T-helper 1 cell treated with Interleukin-12 subunit alpha and Interleukin-12 subunit beta and Interleukin-4 antibody, amounts not matched to agents 30 ng/mL and 1 ng/mL, for 36 hours (primary cell): ENCODE data around the gene FRMD5. TPM values are rescaled to one million over a fixed set of nuclear protein-coding genes. Genes with fewer than 3 reads are reported as not detected.
"Not testable (repeated sequence)": the region's sequence is repeated elsewhere in the genome, so short reads cannot be mapped to it uniquely, and the experiment has no call there.

Experiments used
- intact Hi-C: fragments of 100-400 bp; cut with micrococcal nuclease; formaldehyde crosslinking; loops from one replicate; pipeline ENCODE4 v1.15.1; 2024
- total RNA-seq: library from RNA; stranded (reverse); gene quantifications from 2 replicates; pipeline ENCODE4 v1.2.3, GENCODE V29; 2022

Gene FRMD5
- total RNA-seq = not detected in 2 replicates

GRCh38 chr15:44195151-44195740 is at the start of gene FRMD5:
Gene FRMD5 (minus strand): TSS chr15:44195271.
- intact Hi-C loops = loop anchor here (1.0 kb wide), 2 partner anchors 93 to 232 kb away; partner anchors contain the start of genes CTDSPL2 and GOLM2

GRCh38 chr15:44243829-44244228 is 48.8 kb upstream of the FRMD5 start:
- intact Hi-C loops = no loop called here

GRCh38 chr15:44243141-44243540 is 48.1 kb upstream of the FRMD5 start:
- intact Hi-C loops = no loop called here

DNA sequence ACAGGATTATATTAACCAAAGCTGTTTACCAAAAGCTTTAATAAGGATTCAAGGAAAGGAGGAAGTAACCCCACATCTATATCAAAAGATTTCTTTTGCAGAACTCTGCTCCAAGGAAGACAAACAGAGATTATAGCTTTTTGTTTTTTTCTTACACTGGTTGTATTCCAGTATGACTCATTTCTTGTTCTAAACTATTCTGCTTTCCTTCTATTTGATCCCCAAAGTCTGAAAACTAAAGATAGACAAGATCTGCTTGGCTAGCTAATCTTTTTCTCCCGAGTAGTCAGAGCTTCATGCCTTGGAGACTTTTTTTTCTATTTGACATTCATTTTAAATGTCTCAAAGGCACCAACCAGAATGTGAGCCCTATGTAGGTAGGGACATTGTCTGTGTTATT is 36.8 kb upstream of the FRMD5 start:
- intact Hi-C loops = no loop called here

- intact Hi-C loops = not testable (repeated sequence)
Observed at GRCh38 chr15:44229301-44229700, 34.2 kb upstream of the FRMD5 start.

DNA sequence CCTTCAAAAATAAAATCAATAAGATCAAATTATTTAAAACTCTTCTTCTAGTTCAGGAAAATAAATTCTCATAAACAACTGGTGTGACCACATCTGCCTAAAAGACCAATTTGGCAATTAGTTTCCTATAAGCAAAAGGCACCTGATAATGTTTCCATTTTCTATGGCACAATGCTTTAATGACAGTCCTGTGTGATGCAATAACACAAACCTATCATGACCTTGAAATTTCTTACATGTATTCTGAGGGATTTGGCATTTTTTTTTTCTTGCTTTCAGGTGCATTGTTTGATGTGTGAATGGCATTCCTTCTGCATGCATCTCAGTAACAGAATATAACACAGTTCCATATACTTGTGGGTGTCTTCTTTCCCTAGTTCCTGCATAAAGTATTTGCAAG is 32.5 kb upstream of the FRMD5 start:
- intact Hi-C loops = no loop called here

DNA sequence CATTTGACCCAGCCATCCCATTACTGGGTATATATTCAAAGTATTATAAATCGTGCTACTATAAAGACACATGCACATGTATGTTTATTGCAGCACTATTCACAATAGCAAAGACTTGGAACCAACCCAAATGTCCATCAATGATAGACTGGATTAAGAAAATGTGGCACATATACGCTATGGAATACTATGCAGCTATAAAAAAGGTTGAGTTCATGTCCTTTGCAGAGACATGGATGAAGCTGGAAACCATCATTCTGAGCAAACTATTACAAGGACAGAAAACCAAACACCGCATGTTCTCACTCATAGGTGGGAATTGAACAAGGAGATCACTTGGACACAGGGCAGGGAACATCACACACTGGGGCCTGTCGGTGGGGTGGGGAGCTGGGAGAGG is 31.9 kb upstream of the FRMD5 start:
- intact Hi-C loops = not testable (repeated sequence)

- intact Hi-C loops = no loop called here
Observed at GRCh38 chr15:44222478-44222877, 27.4 kb upstream of the FRMD5 start.

GRCh38 chr15:44219073-44219472 is 24.0 kb upstream of the FRMD5 start:
- intact Hi-C loops = loop anchor here (1.0 to 5.0 kb wide), 5 partner anchors 68 to 347 kb away; partner anchors contain the start of gene GOLM2

GRCh38 chr15:44216958-44217357 is 21.9 kb upstream of the FRMD5 start:
- intact Hi-C loops = loop anchor here (5.0 kb wide), 2 partner anchors 70 to 150 kb away; partner anchors contain the start of gene GOLM2

GRCh38 chr15:44215594-44215993 is 20.5 kb upstream of the FRMD5 start:
- intact Hi-C loops = loop anchor here (5.0 kb wide), 2 partner anchors 72 to 148 kb away; partner anchors contain the start of gene GOLM2

GRCh38 chr15:44208956-44209355 is 13.9 kb upstream of the FRMD5 start:
- intact Hi-C loops = no loop called here

- intact Hi-C loops = no loop called here
Observed at GRCh38 chr15:44207643-44208042, 12.6 kb upstream of the FRMD5 start.

DNA sequence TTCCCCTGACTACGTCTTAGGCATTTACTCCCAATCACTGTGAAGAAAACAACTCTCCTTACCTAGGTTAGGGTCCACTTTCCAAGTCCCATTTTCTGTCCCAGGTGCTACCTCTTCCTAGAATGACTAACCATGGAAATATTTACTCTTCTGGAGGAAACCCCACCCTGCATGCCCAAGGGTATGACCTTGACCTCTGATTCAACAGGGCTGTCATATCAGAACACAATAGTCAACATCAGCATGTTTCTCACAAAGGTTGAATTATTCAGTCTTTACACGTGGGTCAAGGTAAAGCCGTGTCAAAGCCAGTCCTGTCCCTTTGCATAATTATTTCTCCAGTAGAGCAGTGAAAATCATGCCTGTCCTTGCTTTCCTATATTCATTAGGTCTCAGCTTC is 4.3 kb upstream of the FRMD5 start:
- intact Hi-C loops = no loop called here

DNA sequence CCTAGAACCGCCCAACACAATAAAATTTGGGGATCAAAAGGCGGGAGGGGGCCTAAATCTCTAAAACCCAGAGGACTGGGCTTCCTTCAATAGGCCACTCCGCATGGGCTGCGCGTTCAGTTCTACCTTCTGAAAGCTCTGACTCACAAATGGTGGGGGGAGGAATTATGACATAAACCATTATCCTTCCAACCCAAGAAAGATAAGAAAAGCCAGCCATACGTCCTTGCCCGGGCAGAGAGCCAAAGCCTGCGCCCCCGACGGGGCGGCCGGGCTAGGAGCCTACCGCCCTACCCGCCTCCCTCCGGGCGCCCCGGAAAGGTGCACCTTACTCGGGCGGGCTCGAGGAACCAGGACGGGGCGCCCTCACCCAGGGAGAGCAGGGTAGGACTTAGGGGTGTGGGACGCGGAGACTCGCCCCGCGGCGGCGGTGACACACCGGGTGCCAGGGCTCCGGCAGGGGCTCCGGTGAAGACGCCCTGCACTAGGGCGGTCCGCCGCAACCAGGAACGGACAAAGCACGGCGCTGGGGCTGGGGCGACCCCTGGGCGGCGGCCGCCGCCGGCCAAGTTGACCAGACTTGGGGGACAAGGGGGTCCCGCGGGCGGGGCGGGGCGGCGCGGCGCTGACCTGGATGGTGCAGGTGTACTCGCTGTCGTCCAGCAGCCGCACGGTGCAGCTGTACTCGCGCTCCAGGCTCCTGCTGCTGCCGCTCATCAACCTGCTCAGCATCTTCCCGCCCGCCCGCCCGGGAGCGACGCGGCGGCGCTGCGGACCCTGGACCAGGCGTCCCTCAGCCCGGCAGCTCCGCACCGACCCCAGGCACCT is 534 bp downstream of the FRMD5 start:
- intact Hi-C loops = loop anchor here (1.0 kb wide), 2 partner anchors 94 to 233 kb away; partner anchors contain the start of genes CTDSPL2 and GOLM2

- intact Hi-C loops = no loop called here
Observed at GRCh38 chr15:44193651-44194322, 1.3 kb downstream of the FRMD5 start.

GRCh38 chr15:44188795-44189194 is 6.3 kb downstream of the FRMD5 start:
- intact Hi-C loops = no loop called here

GRCh38 chr15:44186705-44187104 is 8.4 kb downstream of the FRMD5 start:
- intact Hi-C loops = no loop called here

GRCh38 chr15:44183363-44183762 is 11.7 kb downstream of the FRMD5 start:
- intact Hi-C loops = no loop called here

DNA sequence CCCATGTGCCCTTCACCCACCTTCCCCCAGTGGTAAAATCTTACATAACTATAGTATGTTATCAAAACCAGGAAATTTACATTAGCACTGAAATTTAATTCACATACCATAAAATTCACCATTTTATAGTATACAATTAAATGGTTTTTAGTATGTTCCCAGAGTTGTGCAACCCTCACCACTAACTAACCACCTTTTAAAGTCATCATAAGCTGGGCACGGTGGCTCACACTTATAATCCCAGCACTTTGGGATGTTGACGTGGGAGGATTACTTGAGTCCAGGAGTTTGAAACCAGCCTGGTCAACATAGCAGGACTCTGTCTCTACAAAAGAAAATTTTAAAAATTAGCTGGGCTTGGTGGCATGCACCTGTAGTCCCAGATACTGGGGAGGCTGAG is 13.7 kb downstream of the FRMD5 start:
- intact Hi-C loops = no loop called here

GRCh38 chr15:44177139-44177538 is 17.9 kb downstream of the FRMD5 start:
- intact Hi-C loops = no loop called here

- intact Hi-C loops = no loop called here
Observed at GRCh38 chr15:44173813-44174212, 21.3 kb downstream of the FRMD5 start.
